ENCODE data around the gene TXLNB.
"Not testable (repeated sequence)": the region's sequence is repeated elsewhere in the genome, so short reads cannot be mapped to it uniquely, and the experiment has no call there.

GRCh38 chr6:139293230-139293629 lies 1.4 kb upstream of the TXLNB start:
- not testable (repeated sequence) for TF ChIP-seq CTCF (IDR thresholded peaks at IDR 0.05); RAD21 (IDR thresholded peaks at IDR 0.05; ENCODE audit: low read length); GABPA (IDR thresholded peaks at IDR 0.05; ENCODE audit: low read depth); YY1 (IDR thresholded peaks at IDR 0.05; ENCODE audit: low read depth); POLR2AphosphoS5 (IDR thresholded peaks at IDR 0.05; ENCODE audit: low read depth, low read length); CHD2 (IDR thresholded peaks at IDR 0.05; ENCODE audit: low read length, partially characterized antibody); EP300 (IDR thresholded peaks at IDR 0.05; ENCODE audit: borderline replicate concordance in 1 of 2, low read depth in 1 of 2, low read length in 1 of 2); TAF1 (IDR thresholded peaks at IDR 0.05; ENCODE audit: borderline replicate concordance, low read depth, low read length); SIN3A (IDR thresholded peaks at IDR 0.05; ENCODE audit: borderline replicate concordance, low read depth, low read length); NRF1 (IDR thresholded peaks at IDR 0.05; ENCODE audit: low read depth, low read length)
- TF ChIP-seq, protein P1, sequence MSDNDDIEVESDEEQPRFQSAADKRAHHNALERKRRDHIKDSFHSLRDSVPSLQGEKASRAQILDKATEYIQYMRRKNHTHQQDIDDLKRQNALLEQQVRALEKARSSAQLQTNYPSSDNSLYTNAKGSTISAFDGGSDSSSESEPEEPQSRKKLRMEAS (IDR thresholded peaks at IDR 0.05; ENCODE audit: low read depth) = not testable (repeated sequence)
- TF ChIP-seq, protein P2, sequence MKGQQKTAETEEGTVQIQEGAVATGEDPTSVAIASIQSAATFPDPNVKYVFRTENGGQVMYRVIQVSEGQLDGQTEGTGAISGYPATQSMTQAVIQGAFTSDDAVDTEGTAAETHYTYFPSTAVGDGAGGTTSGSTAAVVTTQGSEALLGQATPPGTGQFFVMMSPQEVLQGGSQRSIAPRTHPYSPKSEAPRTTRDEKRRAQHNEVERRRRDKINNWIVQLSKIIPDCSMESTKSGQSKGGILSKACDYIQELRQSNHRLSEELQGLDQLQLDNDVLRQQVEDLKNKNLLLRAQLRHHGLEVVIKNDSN (IDR thresholded peaks at IDR 0.05; ENCODE audit: borderline replicate concordance, low read depth) = not testable (repeated sequence)
